GM12874 (cell line): ENCODE results near the gene GNG12.

Experiments used
- TF ChIP-seq, protein P1 (sequence below): IDR thresholded peaks from 2 replicates; pipeline ENCODE4 v1.5.1; 2011; ENCODE audit warnings: low read depth, mild to moderate bottlenecking, control low read depth, low read length, moderate library complexity; ENCODE audit not compliant: insufficient read depth

GNG12 gene

DNA sequence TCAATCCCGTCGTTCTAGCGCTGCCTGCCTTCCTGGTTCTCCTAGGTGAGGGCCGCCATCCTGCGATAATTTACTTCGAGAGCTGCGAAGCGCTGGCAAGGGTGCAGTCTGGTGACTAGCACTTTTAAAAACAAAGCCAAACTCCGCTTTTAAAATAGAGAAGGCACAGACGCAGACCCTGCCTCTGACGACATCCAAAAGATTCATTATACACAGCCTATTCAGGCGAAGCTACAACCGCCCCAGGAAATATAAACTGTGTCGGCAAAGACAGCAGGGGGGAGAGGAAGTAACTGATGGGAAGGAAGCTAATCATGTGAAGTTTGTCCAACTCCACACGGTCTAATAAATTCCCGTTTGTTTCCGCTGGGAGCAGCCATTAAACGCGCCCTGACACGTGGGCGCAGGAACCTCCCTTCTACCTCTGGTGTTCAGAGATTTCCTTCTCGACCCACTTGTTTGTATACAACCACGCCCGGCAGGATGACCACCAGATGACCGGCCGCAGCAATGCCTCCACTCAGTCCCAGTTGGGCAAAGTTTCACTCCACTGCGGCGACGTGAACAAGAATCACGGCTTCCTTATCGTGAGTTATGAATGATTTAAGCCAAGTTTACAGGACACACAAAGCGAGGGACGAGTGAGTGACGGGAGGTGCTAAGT is 1.3 kb downstream of the GNG12 start:
- TF ChIP-seq, protein P1, sequence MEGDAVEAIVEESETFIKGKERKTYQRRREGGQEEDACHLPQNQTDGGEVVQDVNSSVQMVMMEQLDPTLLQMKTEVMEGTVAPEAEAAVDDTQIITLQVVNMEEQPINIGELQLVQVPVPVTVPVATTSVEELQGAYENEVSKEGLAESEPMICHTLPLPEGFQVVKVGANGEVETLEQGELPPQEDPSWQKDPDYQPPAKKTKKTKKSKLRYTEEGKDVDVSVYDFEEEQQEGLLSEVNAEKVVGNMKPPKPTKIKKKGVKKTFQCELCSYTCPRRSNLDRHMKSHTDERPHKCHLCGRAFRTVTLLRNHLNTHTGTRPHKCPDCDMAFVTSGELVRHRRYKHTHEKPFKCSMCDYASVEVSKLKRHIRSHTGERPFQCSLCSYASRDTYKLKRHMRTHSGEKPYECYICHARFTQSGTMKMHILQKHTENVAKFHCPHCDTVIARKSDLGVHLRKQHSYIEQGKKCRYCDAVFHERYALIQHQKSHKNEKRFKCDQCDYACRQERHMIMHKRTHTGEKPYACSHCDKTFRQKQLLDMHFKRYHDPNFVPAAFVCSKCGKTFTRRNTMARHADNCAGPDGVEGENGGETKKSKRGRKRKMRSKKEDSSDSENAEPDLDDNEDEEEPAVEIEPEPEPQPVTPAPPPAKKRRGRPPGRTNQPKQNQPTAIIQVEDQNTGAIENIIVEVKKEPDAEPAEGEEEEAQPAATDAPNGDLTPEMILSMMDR = no peak

GRCh38 chr1:67830928-67831830 is 2.1 kb downstream of the GNG12 start:
- TF ChIP-seq, protein P1 = no peak

GRCh38 chr1:67830226-67830625 is 3.0 kb downstream of the GNG12 start:
- TF ChIP-seq, protein P1 = no peak

DNA sequence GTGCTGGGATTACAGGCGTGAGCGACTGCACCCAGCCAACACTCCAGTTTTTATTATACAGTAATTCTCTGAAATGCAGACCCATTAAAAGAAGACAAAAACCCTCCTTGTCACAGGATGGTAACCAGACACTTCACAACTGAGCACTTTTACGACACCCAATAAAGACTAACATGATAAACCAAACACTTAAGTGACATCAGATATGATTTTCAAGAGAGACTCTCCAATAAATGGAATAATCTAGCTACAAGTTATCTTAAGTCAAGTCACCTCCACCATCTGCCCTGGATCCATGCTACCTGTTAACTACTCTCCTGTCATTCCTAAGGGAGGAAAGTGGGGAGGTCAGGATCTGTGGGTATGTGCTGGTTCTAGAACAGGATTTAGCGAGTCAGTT is 5.6 kb downstream of the GNG12 start:
- TF ChIP-seq, protein P1 = no peak

DNA sequence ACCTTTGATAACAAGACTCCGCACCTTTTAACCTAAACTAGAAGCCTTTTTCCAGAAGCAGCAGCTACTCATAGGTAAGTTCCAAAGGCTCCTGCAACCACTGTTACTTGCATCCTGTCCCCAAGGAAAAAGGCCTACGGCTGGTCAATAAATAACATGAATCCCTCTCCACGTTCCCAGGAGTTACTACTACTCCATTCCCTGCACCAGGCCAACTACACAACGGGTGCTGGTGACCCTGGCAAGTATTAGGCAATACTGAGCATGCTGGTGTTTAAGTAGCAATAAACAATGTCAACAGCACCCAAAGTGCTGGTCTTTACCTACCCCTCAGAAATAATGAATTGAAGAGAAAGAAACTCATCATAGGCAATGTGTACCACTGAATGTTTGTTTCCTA is 7.7 kb downstream of the GNG12 start:
- TF ChIP-seq, protein P1 = no peak

GRCh38 chr1:67824766-67825165 is 8.5 kb downstream of the GNG12 start:
- TF ChIP-seq, protein P1 = no peak

DNA sequence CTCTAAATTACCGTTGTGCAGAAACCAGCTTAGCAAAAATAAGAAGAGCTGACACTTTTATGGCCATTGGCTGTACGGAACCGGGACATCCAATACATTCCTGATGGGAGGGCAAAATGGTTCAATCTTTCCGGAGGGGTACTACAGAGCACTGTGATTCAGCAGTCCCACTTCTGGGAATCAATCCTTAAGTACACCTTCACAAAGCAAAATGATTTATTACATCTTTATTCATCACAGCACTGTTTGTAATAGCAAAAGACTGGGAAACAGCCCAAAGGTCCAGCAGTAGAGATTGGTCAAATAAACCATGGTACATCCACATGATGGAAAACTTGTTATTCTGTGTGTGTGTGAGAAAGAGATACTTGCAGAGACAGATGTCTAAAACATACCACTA is 9.7 kb downstream of the GNG12 start:
- TF ChIP-seq, protein P1 = no peak
